ENCODE measurements around the gene LOXHD1.

The LOXHD1 gene

DNA sequence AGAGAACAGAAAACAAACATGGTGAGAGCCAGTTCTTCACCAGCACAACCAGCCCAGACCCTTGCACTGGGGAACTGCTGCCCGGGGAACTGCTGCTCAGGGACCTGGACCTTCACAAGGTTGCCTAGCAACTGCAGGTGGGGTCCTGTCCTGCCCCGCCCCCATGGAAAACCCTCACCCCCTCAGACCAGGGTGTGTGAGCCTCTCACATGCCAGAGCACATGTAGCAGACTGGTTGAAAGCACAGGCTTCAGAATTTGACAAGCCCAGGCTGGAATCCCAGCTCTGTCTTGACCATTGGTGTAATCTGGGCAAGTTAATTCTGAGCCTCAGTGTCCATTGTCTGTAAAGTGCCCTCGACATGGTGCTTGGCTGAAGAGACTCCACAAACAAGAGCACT lies 118.6 kb downstream of the LOXHD1 start:
- DNase-seq, result no peak

DNA sequence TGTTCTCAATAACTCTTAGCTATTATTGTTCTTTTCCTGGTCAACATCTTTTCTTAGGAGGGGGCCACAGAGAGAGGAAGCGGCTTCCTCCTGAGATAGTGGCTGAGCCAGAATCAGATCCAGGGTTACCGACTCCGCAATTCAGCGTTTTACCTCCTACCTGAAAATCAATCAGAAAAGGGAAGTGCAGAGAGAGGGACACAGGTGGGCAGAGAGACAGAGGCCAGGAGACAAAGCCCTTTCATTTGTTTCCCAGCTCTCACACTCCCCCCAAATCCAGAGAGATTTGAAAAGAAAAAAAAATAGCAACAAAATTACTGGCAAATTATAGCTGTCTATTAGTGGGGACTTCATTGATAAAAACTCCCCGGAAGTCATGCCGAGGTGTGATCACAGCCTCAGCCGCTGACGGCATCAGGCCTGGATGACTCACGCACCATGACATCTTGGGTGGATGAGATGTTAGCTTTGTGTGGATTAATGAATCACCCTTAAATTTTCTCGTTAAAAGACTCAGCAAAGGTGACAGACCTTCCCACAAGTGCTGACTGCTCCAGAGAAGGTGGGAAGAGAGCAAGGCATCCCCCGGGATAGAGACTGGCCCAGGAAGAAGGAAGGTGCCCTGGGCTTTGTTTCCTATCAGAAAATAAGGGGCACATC lies 120.7 kb downstream of the LOXHD1 start:
- no peak for DNase-seq

DNA sequence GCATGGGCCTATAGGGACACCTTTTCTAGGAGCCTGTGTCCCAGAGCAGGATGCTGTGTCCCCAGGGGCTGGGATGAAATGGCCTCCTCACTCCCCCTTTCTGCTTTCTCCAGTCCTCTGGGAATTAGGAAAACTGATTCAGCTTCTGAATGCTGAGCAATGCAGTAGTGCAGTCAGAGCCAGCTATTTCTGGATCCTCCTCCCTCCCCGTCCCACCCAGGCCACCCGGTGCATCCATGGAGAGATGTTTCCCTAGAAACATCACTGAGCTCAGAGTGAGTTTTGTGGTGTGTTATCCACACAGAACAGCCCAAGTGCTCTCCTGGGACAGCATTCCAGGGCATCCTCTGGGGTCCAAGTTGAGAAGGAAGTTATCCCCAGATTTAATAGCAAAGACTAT lies 125.5 kb downstream of the LOXHD1 start:
- no peak for DNase-seq

DNA sequence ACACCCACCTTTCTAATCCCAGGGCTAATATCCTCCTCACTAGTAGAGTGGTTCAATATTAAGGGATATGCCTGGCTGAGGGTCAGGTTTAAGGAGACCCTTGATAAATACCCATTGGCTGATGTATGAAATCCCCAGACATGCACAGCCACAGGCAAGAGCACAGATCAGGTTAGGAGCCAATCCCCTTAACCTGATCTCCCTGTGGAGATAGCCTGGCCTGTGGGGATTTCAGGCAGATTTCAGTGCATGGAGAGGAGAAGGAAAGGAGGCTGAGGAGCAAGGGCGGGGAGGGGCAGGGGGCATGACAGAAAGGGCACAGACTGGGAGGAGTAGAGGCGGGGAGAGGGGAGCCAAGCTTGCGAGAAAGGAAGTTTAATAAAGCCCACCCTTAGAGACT lies 129.0 kb downstream of the LOXHD1 start:
- no peak for DNase-seq

DNA sequence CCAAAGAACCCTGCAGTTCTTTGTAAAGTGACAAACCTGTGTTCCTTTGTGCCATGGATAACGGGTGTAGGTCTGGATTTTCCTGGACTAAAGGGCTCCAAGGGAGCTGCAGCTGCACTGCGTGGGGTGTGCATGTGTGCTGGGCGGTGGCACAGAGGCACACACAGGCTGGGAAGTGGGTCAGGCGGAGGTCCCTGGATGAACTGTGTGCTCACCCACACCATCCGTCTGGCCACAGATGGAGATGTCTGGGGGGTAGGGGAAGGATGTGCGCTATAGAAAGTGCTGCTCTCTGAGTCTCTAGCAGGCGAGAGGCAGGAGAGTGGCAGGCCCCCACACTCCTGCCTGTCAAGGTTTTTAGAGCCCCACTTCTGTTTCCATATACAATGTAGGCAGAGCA lies 137.2 kb downstream of the LOXHD1 start:
- DNase-seq, result no peak

DNA sequence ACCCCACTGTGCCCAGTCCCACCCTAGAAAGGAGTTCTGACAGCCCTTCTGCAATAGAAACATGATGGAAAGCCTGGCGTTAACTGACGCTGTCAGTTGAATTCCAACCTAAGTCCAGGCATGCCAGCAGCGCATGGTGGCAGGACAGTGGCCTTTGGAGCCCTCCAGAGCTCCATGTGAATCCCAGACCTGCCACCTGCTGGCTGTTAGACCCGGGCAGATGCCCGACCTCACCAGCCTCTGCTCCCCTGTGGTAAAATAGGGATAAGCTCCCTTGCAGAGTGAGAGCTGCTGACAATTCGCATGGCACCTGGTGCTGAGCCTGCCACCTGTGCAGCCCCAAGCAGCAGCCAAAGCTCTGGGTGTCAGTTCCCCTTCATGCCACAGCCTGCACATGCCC lies 138.6 kb downstream of the LOXHD1 start:
- no peak for DNase-seq

DNA sequence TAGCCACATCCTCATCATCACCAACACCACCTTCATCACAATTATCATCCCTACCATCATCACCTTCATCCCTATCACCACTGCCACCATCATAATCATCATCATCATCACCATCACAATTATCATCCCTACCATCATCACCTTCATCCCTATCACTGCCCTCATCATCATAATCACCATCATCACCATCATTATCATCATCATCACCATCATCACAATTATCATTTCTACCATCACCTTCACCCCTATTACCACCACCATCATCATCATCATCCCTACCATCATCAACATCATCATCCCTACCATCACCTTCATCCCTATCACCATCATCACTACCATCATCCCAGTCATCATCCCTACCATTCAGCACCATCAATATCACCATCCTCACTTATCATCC lies 140.5 kb downstream of the LOXHD1 start:
- DNase-seq, result no peak

DNA sequence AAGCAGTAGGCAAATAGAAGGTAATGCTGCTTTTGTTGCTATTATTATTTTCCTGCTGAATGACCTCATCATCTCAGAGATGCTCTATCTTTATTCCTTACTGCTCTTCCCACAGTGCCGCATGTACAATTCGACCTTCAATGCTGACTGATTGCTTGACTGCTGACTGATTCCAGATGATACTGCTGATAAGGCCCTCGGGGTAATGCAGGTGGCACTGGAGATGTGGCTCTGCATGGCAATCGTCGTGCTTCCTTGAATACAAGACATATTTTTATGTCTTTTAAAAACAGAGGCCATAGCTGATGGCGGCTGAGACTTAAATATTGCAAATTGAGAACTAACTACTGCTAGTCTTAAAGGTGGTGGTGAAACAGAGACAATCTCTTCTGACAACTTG lies 146.6 kb downstream of the LOXHD1 start:
- no peak for DNase-seq

DNA sequence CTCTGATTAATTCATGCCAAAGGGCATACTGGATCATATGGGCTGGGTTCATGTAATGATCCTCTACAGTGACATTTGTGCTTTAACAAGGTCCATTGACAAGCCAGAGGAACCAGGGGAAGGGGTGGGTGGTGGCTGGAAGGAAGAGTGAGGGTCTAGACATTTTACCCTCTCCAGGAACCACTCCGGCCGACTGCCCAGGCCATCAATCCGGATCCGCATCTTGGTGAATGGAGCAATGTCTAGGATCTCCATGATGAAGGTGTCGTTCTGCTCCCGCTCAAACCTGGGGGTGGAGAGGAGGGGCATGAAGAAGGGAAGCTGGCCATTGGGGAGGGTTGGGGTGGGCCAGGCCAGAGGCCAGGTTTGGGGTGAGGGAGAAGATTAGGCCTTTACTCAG lies 147.5 kb downstream of the LOXHD1 start:
- DNase-seq, result no peak

DNA sequence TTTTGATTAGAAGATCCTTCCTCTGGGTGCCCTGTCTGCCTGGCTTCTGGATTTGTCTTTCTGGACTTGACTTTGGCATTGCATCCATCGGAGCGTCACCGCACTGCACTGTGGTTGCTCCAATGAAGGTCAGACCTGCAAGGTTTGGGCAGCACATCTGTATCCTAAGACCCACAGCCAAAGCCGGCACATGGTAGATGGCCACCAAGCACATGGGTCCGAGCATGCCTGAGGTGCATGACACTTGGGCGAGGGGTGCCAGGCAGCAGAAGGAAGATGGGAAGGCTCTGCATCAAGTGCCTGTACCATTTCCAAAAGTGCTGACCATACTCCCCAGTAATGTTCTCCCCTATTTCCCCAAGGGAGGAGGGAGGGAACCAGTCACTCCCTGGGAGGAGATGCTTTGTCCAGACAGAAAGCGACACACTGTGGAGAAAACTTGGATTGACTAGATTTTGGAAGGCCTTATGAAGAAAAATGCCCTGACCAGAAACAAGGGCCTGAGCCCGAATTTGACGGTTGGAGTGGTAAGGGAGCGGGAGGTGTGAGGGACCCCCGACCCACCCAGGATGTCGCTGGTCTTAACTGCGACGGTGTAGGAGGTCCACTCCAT lies 149.9 kb downstream of the LOXHD1 start:
- no peak for DNase-seq

DNA sequence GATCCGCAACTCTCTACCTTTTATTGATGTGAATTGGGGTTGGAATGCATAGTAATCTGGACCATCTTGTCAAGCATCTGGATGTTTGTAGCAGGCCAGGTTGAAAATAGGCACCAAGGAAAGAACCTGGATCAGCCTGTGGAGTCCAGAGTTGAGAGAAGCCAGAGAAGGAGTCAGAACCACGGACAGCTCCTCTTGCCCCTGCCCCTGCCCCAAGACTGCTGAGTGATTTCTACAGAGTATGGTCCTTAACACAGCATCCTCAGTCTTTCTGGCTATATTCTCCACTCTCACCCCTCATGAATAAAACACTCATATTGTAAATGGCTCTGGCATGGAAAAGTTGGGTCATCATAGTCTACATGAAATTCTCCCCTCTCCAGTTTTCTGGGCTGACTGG lies 154.6 kb downstream of the LOXHD1 start:
- DNase-seq, result peak; percentile 2

DNA sequence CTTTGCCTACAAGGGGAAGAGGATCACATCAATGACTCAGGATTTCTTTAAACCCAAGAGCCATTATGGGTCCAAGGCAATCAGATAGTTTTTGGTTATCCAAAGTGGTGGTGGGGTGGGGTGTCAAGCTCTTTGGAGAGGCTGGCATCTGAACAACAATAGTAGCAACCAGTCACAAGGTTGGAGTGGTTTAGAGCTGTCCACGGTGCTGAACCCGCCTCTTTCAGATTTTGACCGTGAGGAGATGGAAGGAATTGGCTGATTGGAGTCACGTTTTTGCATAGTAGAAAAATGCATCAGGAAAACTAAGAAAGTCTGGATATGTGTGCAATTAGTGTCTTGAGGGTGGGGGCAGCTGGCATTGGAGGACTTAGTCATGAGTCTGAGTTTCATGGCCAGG lies 159.9 kb downstream of the LOXHD1 start:
- DNase-seq, result peak; percentile 49

DNA sequence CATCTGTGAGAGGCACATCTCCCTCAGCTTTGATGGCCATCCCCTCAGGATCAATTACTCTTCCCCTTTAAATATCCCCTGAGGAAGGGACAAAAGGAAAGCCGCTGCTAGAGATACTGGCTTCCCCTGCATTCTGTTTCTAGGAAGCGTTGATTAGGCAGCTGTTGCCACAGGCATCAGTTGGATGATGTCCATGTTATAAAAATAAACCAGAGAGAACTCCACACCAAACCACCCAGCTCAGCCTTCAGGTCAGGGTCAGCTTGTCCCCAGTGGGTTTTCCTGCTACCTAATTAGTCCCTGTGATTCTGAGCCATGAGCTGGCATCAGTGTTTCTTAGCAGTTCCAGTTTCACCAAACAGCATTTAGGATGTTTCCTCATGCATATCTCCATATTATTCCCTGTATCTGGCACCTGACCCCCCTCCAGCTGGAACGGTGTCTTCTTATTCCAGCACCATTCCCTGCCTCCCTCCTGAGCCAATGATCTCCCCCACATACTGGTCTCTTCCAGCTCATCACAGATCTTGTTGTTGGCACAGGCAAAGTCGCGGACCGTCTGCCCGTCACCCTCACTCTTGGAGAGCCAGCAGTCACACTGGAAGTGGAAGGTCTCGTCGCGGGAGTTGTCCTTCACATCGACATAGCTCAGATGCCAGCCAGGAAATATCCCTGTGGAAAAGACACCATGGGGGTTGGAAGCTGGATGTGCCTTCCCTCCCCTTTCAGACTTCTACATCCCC lies 168.4 kb downstream of the LOXHD1 start:
- DNase-seq, result no peak

DNA sequence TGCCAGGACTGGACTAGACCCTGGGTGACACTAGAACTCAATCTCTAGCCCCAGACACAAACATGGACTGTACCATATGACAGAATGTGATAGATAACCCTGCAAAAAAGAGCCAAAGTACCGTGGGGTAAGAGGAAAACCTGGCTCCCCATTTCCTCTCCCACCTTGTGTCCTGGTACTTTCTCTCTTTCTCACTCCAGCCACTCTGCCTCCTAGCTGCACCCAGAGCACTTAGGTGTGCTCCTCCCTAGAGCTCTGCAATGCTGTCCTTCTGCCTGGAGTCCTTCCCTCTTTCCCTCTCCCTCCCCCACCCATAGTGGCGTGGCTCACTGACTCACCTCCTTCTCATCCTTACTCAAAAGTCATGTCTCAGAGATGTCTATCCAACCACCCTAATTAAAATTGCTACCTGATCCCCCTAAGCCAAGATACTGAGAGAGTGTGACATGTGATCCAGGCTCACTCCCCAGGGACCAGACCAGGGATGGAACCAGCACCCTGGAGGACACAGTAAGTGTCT lies 171.3 kb downstream of the LOXHD1 start:
- no peak for DNase-seq

DNA sequence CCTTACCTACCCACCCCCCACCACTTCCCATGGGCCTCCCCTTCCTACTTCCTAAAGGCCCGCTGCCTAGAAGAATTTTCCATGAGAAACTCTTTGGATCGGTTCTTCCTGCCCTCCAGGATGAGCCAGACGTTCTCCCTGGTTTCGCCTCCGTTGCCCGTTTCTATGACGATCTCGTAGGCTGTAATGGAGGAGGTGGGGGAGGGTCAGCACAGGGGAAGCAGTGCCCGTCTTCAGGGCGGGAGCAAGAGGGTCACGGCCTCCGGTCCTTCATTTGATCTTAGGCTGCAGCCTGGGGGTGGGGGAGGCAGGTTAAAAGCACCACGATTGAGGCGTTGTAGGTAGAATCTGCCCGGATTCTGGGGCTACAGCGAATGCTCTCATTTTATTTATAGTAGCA lies 172.0 kb downstream of the LOXHD1 start:
- DNase-seq, result no peak

DNA sequence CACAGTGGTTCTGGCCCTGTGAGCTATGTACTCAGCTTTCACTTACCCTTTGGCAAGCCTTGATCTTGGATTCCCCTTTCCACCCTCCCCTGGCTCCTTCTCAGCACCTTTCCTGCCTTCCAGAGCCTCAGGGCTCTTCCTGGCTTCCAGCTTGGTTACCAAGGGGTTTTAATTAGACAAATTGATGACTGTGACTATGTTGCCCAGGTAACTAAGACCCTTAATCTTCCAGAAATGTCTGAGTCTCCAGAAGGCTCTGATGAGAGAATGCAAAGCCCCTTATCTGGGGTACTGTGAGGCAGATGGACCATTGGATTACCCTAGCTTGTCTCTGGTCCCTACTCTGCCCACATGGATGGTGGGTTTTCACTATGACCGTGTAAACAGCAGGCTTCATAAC lies 174.2 kb downstream of the LOXHD1 start:
- DNase-seq, result no peak

DNA sequence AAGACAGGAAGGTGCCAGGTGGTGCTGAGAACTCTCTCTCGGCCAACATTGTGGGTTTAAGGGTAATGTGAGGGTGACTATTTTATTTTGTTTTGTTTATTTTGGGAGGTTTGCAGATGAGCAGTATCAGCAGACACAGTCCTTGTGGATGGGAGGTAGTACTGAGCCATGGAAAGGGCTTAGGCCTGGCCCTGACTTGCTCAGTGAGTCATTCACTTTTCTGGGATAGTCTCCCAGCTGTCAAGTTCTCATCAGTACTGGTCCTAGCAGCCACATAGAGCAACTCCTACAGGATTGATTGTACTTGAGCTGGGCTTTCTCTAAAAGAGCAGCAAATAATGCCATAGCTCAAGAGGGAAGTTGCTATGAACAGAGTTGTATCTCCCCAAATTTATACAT lies 175.2 kb downstream of the LOXHD1 start:
- no peak for DNase-seq

DNA sequence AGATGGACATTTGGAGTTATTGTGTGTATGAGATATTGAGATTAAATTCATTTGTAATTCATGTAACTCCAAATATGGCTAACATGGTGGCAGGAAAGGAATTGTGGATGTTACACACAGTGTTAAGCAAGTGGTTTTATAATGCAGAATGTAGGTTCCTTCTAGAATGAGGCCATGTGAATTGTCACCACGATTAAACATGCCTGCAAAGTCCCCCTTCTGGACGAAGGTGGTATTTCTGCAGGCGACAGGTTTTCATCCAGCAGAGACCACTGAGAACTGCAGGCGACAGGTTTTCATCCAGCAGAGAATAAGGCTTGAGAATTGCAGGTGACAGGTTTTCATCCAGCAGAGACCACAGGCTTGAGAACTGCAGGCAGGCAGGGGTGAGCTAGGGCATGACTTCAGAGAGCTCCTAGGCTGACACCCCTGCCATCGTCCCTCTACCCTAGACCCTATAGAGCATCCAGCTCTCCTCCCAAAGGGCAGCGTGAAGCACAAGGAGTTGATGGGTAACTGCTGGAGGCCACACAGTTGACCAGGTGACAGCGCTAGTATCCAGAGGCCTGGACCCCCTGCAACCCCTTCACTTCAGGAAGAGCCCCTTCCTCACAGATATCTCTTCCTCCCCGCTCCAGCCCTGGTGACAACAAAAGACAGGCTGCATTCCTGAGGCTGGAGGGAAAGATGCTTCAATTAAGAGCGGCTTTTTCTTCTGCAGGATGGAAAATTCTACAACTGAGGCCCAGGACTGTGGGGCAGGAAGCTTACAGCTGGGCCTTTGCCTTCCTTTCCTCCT lies 175.8 kb downstream of the LOXHD1 start:
- DNase-seq, result peak; percentile 51

DNA sequence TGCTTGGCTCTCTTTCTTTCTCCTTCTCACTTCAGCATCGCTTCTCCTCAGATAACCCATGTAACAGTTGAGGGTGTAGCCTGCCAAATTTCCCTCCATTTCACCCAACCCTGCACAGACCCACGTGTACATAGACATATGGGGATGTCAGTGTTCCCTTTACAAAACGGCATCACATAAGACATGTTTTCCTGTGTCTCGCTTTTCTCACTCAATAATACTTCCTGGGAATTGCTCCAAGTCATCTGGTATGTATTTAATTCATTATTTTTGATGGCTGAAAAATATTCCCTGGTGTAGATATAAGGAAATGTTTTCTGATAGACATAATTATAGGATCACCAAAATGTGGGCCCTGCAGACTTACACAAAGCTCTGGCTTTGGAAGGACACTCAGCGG lies 176.8 kb downstream of the LOXHD1 start:
- DNase-seq, result no peak

DNA sequence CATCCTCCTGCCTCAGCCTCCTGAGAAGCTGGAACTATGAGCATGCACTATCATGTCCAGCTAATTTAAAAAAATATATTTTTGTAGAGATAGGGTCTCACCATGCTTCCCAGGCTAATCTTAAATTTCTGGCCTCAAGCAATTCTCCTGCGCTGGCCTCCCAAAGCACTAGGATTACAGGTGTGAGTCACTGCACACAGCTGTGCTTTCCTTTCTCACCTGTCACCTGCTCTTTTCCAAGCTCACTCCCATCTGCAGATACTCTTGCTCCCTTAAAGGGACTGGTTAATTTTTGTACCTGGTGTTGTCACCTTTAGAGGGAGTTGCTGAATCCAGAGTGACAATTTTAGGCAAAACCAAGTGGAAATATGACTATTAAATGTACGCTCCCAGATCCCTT lies 178.2 kb downstream of the LOXHD1 start:
- DNase-seq, result no peak

DNA sequence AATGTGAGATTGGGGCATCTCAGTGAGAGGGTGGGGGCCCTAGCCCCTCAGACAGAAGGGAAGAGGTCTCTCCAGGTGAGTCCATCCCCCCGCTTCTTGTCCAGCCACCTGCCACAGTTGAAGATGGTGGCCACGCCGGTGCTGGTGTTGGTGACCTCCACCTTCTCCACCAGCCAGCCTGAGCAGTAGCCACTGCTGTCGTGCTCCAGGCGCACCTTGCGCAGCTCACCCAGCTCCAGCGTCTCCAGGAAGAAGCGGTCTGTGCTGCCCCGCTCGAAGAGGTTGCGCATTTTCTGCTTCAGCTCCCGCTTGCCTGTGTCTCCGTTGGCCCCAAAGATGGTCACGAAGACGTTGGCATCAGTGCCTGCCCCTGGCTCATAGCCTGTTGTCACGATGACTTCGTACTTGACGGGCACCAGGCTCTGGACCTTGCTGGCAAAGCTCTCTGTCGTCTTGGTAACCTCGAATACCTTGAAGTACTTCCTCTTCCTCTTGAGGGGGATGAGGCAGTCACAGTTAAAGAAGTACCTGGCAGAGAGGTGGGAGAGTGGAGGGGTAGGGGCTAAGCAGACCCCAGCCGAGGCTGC lies 179.5 kb downstream of the LOXHD1 start:
- no peak for DNase-seq

DNA sequence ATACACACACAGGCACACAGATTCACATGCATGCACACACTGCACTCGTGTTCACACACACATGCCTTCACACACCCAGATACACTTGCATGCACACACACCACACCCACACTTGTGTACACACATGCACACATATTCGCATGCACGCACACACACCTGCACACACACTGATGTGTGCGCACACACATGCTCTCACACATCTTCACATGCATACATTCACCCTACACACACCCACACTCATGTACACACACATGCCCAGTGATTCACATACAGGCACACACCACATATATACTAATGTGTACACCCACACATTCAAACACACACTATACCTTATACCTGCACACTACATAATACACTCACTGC lies 181.6 kb downstream of the LOXHD1 start:
- DNase-seq, result no peak
